Midbrain (tissue), 1 donor: ENCODE data around the gene TMCC2.

Source experiments
- DNase-seq: peaks from one replicate; lab custom pipeline; 2025; lab: John Stamatoyannopoulos, UW

The TMCC2 gene

DNA sequence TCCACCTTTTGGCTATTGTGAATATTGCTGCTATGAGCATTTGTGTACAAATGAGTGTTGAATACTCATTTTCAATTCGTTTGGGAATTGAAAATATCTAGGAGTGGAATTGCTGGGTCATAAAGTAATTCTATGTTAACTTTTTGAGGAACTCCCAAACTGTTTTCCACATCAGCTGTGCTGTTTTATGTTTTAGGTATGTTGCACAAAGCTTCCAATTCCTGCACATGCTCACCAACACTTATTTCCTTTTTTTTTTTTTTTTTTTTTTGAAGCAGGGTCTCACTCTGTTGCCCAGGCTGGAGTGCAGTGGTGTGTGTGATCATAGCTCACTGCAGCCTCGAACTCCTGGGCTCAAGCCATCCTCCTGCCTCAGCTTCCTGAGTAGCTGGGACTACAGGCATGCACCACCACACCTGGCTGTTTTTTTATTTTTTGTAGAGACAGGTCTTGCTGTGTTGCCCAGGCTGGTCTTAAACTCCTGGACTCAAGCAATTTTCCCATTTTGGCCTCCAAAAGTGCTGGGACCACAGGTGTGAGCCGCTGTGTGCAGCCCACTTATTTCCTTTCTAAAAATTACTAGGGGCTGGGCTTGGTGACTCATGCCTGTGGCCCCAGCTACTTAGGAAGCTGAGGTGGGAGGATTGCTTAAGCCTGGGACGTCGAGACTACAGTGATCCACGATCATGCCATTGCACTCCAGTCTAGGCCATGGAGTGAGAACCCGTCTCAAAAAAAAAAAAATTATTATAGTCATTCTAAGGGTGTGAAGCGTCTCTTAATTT is 33.4 kb downstream of the TMCC2 start:
- no peak for DNase-seq

DNA sequence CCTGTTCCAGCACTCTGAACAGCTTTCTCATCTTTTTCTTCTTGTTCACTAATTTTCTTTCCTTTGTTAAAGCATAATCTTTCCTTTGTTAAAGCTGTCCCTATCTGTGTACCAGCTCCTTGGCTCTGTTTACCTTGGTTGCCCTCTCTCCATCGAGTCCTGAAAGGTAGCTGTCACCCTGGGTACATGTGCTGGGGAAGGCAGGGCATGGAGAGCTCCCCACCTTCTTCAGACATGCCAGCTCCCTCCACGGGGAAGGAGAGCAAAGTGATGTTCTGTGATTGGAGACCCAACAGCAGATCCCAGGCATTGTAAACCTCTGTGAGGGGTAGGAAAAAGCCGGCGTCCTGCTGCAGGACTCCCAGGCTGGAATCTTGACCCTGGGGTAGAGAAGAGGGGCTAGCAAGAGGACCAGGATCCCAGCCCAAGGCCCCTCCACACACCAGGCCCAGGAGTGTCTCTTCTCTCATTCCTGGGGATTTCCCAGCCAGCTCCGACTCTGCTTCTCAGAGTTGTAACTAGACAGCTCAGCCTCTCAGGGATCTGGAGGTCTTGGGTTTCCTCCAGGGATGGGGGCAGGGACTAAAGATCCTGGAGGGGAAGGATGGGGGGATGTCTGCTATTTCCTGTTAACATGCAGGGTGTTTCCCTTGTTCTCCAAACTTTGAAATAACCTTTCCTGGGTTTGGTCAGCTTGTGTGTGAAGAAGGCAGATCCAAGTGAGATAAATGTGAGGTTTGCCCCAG is 34.4 kb downstream of the TMCC2 start:
- DNase-seq, result no peak

DNA sequence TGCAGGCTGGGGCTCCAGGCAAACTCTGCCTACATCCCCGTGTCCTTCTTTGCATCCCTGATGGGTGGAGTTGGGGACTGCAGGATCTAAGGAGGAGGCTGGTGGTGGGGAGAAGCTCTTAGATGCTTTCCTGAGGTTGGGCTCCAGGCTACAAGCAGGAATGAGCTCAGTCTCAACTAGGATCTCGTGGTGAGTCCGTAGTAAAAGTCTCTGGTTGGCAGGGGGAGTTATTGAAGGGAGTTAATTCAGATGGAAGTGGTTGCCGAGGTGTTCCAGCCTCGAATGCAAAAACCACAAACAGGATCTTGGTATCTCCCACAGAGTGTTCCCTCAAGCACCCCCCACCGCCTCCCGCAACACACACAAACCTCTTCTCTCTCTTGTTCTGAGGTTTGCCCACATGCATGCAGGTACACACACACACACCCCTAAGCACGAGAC is 35.0 kb downstream of the TMCC2 start:
- no peak for DNase-seq

DNA sequence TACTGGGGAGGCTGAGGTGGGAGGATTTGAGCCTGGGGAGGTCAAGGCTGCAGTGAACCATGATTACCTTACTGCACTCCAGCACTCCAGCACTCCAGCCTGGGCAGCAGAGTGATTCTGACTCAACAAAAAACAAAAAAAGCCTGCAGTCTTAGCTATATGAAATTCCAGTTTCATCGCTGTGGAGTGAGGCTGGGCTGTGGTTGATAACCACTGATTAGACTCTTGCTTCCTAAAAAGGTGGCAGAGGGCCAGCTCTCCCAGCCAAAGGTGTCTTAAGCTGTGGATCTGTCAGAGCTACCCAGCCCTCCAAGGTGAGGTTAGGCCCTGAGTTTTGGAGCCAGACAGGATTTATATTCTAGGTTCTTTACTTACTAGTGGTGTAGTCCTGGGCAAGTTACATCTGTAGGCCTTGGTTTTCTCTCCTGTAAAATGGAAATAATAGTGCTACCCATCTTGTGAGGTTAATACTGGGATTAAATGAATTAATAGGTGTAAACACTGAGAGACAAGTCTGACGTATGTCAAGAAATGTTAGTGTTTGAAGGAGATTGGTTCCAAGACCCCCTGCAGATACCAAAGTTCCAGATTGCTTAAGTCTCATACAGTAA is 35.9 kb downstream of the TMCC2 start:
- DNase-seq, result no peak

DNA sequence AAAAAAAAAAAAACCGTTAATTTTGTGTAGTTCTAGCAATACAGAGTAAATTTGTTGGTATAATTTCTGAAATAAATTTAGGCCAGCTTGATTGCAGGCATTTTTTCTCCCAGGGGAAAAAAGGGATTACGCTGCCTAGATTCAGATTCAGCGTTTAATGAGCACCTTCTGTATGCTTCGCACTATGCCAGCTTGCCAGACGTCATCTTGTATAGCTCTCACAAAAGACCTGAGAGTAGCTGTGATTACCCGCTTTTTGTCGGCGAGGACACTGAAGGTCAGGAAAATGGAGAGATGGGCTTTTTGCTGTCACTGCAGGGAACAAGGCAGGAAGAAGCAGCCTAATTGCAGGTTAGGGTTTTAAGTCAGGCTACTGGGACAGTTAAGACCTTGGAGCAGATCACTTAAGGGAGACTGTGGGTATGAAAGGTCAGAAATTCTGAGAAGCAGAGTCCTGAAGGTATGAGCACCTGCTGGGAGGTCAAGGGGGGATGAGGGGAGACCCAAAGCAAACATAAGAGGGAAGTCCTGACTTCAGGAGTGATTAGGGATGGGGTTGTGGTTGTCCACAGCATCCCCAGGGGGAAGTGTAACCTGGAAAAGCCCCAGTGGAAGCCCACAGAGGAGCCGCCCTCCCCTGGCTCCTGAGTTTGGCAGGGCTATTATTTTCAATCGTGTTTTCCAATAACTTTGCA is 39.0 kb downstream of the TMCC2 start:
- DNase-seq, result no peak

DNA sequence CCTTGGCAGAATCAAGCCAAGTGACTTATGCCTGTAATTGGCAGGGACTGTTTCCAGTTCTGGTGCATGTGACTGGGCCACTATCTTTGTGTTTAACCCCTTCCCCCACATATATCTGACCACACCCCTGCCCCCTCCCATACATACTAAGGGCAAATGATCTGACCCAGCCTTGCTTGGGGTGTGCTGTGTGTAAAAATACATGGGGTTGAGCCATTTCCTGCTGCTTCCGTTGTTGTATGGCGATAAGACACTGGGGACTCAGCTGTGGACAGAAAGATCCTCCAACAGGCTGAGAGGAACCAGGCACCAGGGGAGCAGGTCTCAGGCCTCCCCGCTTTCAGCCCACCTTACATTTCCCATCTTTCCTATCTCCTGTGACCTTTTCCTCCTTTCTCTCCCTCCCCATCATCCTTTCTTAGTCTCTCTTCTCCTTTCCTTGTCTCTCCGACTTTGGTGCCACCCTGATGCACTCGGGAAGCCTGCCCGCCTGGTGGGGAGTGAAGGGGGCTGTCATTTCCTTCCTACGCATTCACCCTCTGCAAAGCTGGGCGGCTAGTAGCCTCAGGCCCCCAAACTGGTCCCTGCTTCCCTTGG is 39.7 kb downstream of the TMCC2 start:
- no peak for DNase-seq

DNA sequence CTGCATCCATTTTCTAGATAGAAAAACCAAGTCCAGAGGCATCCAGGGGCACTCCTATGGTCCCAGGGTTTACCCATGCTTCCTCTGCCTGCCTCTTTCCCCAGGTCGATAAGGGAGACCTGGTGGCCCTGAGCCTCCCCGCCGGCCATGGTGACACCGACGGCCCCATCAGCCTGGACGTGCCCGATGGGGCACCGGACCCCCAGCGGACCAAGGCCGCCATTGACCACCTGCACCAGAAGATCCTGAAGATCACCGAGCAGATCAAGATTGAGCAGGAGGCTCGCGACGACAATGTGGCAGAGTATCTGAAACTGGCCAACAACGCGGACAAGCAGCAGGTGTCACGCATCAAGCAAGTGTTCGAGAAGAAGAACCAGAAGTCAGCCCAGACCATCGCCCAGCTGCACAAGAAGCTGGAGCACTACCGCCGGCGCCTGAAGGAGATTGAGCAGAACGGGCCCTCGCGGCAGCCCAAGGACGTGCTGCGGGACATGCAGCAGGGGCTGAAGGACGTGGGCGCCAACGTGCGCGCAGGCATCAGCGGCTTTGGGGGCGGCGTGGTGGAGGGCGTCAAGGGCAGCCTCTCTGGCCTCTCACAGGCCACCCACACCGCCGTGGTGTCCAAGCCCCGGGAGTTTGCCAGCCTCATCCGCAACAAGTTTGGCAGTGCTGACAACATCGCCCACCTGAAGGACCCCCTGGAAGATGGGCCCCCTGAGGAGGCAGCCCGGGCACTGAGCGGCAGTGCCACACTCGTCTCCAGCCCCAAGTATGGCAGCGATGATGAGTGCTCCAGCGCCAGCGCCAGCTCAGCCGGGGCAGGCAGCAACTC is 41.3 kb downstream of the TMCC2 start:
- no peak for DNase-seq

DNA sequence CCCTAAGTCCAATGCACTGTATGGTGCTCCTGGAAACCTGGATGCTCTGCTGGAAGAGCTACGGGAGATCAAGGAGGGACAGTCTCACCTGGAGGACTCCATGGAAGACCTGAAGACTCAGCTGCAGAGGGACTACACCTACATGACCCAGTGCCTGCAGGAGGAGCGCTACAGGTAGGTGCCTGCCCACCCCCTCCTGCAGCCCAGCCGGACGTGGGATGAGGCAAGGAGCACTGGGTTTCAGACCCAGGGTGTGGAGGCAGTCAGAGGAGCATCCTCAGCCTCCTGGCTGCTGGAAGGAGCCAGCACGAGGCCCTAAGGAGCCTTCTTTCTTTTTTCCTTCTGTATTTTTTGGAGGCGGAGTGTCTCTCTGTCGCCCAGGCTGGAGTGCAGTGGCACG is 42.0 kb downstream of the TMCC2 start:
- DNase-seq, result no peak

DNA sequence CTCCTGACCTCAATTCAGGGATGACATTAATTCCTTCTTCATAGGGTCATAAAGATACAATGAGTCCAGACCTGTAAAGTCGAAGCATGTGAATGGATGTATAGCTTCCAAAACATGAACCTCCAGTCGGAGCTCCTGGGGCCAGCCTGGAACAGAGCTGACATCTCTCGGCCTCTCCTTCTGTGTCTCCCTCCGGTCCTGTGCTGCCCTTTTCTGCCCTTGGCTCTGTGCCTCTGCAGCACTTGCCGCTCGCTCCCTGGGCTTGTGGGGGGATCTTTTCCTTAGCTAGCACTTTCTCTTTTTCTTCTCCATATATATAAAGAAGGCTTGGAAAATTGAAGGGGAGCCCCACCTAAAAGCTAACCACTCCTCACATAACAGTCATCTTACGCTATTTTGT is 42.5 kb downstream of the TMCC2 start:
- DNase-seq, result no peak

DNA sequence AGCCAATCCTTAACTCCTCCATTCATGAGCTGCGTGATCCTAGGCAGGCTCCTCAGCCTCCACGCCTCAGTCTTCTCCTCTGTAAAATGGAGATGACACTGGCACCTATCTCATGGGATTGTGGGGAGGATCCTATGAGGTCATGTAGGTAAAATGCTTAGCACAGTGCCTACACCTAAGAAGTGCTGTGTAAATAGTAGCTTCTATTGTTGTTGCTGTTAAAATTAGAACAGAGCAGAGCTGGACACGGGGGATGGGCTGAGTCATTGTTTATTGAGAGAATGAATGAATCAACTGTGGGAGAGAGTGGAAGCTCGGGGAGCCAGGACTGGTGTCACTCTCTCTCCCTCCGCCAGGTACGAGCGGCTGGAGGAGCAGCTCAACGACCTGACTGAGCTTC is 43.0 kb downstream of the TMCC2 start:
- DNase-seq, result peak; percentile 71

DNA sequence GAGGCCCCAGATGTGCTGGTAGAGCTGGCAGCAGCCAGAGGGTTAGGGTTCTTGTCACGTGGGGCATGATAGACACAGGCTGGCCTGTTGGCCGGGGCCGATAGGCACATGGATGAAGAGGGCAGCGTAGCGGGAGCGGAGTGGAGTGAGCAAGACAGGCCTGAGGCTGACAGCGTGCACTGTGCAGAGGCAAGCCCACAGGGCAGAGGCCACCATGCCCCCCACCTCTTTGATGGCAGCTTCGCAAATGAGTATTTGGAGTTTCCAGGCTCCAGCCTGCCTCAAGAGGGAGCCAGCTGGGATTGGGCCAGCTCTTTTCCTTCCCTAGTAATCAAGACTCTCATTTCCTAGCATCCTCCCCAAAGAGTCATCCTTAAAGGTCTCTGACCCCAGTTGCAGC is 43.5 kb downstream of the TMCC2 start:
- no peak for DNase-seq

DNA sequence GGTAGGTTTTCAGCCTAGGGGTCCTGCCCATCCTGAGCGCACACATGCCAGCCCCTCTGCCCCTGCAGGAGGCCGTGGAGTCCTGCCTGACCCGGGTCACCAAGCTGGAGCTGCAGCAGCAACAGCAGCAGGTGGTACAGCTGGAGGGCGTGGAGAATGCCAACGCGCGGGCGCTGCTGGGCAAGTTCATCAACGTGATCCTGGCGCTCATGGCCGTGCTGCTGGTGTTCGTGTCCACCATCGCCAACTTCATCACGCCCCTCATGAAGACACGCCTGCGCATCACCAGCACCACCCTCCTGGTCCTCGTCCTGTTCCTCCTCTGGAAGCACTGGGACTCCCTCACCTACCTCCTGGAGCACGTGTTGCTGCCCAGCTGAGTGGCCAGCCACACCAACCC is 44.0 kb downstream of the TMCC2 start:
- no peak for DNase-seq

DNA sequence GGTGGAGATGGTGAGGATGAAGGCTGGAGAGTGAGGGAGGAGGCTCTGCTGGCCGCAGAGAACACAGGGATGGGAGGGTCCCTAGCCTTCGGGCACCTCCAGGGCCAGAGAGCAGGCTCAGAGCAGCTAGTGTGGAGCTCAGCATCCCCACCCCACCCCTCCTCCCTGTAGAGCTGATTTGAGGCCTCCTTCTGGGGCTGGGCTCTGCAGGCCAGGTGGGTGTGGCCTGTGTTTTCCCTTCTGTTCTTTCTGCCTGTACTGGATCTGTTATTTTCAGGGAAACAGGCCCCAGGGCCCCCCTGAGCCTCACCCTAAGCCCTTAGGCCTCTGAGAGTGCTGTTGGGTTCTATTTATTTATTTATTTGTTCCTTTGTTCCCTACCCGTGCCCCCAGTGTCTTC is 44.8 kb downstream of the TMCC2 start:
- DNase-seq, result no peak

DNA sequence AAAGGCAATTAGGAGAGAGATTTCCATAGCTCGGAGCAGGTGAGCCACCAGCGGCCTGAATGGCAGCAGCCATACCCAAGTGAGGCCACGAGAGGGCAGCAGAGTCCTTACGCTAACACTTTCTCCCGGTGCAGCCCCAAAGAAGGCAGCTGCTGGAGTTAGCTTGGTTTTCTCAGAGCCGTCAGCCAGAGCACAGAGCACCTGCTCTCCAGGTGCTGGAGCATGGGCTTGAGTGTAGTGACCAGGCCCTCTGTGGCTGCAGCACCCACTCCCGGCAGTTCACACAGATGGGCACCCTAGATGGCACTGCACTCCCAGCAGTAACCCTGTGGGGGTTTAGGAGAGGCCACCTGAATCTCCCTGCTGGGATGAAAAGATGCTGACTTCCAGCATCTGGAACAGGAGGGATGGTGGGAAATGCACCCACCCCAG is 45.8 kb downstream of the TMCC2 start:
- peak; percentile 88 for DNase-seq

DNA sequence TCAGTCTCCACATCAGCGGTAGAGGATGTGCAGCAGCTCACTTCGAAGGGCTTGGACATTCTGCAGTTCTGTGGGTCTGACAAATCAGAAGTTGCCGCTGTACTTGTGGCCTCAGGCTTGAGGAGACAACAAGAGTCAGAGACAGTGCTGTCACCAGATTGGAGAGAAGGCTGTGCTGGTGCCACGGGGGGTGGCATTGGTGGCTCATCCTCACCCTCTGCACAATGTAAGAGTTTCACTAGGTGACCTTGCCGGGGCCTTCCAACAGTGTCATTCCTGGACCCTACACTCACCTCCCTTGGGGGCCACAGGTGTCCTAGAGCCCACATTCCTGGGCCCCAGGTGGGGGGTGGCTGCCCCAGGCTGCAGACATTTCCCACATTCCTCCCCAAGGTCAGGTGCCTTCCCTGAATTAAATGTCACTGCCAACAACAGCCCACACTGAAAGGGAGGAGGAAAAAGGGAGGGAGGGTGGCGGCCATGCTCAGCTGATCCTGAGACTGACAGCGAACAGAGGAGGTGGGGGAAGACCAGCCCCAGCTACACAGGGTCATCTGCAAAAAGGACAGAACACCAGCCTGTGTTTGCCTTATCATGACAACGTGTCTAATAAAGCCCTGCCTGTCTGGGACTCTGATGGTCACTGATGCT is 46.4 kb downstream of the TMCC2 start:
- DNase-seq, result no peak

DNA sequence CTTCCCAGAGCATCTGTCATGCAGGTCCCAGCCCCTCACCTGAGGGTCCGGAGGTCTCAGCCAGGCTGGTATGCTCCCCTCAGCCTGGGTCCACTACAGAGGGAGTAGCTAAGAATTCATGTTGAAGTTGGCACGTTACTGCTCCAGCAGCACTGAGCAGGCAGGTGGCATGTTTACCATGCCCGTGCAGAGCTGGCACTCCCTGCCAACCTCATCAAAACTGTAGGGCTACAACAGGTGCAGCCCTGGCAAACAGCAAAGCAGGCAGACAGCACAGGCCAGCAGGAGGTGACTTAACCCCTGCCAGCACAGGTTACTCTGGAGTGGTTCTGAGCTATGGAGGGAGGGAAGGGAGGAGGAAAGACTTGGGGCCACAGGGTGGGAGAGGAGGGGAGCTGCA is 47.4 kb downstream of the TMCC2 start:
- no peak for DNase-seq

DNA sequence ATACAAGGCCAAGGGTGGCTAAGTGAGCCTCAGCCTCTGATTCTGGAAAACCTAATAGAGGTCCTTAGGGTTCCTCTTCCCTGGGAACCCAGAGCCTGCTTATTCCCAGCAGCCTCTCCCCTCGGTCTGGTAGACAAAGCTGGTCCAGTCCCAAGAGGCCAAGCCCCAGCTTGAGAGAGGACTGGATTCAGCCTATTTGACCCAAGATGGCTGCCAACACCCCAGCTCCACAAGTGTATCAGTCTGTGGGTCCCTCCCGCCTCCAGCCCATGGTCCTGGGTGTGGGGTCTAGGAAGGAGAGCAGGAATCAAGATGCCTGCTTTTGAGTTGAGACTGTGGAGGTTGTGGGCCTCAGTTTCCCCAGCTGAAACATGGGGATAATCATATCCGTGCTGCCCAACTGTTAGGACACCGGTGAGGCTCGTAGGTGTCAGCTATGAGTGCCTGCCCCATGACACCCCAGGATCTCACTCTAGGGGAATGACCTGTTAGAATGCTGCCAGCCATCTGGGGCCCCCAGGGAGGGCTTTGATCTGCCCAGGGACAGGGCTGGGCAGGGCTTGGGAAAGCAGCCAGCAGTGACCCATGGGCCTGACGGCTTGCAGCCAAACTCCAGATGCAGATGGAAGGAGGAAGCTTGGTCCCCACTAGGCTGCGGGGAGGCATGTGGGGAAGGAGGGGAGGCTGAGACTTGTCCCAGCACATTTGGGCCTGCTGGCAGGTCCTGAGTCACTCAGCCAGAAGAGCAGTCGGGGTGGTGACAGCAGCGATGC is 48.4 kb downstream of the TMCC2 start:
- no peak for DNase-seq

DNA sequence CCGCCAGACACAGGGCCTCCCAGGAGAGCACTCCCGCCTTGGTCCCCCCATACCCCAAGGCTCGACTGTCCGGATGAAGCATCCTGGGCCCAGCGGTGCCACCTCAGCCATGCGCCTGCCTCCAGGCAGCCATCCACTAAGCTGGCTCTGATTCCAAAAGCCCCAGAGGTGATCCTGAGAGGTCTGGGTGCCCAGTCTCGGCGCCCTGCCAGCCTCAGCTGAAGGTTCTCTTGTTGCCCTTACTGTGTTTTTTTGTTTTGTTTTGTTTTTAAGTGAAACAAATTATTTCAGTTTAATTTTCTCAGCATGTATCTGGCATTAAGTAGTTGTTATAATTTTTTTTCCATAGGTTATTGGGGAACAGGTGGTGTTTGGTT is 48.9 kb downstream of the TMCC2 start:
- no peak for DNase-seq

DNA sequence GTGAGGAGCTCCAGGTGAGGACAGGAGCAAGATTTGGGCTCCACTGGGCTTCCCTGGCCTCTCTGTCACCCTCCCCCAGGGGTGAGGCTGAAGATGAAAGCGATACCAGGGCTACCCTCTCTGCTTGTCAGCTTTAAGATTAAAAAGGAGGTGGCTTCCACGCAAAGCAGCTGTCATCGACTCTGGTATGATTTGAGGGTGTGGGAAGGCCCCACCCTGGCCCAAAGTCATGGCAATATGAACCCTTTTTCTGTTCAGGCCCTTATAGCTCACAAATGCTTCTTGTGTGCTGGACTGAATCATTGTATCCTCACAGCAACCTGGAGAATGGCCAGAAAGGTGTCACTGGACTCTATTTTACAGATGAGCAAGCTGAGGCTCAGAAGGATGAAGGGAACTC is 52.2 kb downstream of the TMCC2 start:
- no peak for DNase-seq
